OCI-LY3 (cell line): Measurements from ENCODE around the gene FAM3C.

Source experiments
- H2AFZ ChIP-seq: fragments of 200-600, 300-600 bp; shearing (Covaris generic); 2 replicates; pipeline ENCODE4 v1.6.0; 2014; ENCODE audit warnings: antibody characterized with exemption, low read depth, low read length
- H3K27ac ChIP-seq: fragments of 200-600, 300-600 bp; sonication (generic); 2 replicates; pipeline ENCODE4 v1.5.1; 2014; ENCODE audit warnings: mild to moderate bottlenecking, low read length, moderate library complexity, mixed read lengths
- H3K27me3 ChIP-seq: fragments of 200-600, 300-600 bp; sonication (generic); 2 replicates; pipeline ENCODE4 v1.6.1; 2014; ENCODE audit warnings: low read depth, low read length, mixed read lengths
- H3K36me3 ChIP-seq: fragments of 200-600, 300-600 bp; sonication (generic); replicated peaks from 2 replicates; pipeline ENCODE3; 2014; ENCODE audit warnings: low read depth, low read length, mixed read lengths
- H3K4me1 ChIP-seq: fragments of 300-600, 200-600 bp; sonication (generic); 2 replicates; pipeline ENCODE4 v1.6.1; 2014; ENCODE audit warnings: low read length, mixed read lengths
- H3K4me2 ChIP-seq: fragments of 200-600, 300-600 bp; sonication (generic); 2 replicates; pipeline ENCODE4 v1.6.1; 2014; ENCODE audit warnings: low read length, mixed read lengths
- H3K4me3 ChIP-seq: fragments of 300-600, 200-600 bp; sonication (generic); 2 replicates; pipeline ENCODE4 v1.5.1; 2014; ENCODE audit warnings: antibody characterized with exemption, mild to moderate bottlenecking, low read length, moderate library complexity
- H3K79me2 ChIP-seq: fragments of 300-600, 200-600 bp; shearing (Covaris generic); 2 replicates; pipeline ENCODE4 v1.6.1; 2014; ENCODE audit warnings: mild to moderate bottlenecking, low read length, mixed read lengths
- H3K9ac ChIP-seq: fragments of 300-600, 200-600 bp; shearing (Covaris generic); 2 replicates; pipeline ENCODE4 v1.6.0; 2014; ENCODE audit warnings: mild to moderate bottlenecking, low read length, moderate library complexity
- H3K9me3 ChIP-seq: fragments of 200-600, 300-600 bp; shearing (Covaris generic); 2 replicates; pipeline ENCODE4 v1.6.1; 2014; ENCODE audit warnings: low read length, mixed read lengths; ENCODE audit not compliant: insufficient read depth
- H4K20me1 ChIP-seq: fragments of 200-600, 300-600 bp; sonication (generic); 2 replicates; pipeline ENCODE4 v1.6.1; 2016; ENCODE audit warnings: low read length, mixed read lengths; ENCODE audit not compliant: insufficient read depth
- CTCF ChIP-seq: fragments of 200-600, 300-600 bp; sonication (generic); IDR thresholded peaks from 2 replicates; pipeline ENCODE4 v1.5.1; 2014; ENCODE audit warnings: antibody characterized with exemption, low read length, low read depth
- EZH2phosphoT487 ChIP-seq: fragments of 200-600 bp; shearing (Covaris generic); IDR thresholded peaks from 2 replicates; pipeline ENCODE4 v1.6.1; 2018; ENCODE audit warnings: antibody characterized with exemption, mixed run types, low read depth

Gene FAM3C

GRCh38 chr7:121313793-121314676 is 82.1 kb downstream of the FAM3C start:
- peak overlapping the region; percentile 66 for H2AFZ ChIP-seq
- TF ChIP-seq EZH2phosphoT487 (no peak), CTCF (no peak)
- H3K9ac ChIP-seq, result no peak overlapping the region; the same call in 1 of the 2 replicates
- H4K20me1 ChIP-seq, result no peaks in the 10 kb centered on the region
- no peaks in the 10 kb centered on the region; the same call in none of the 2 replicates for H3K9me3 ChIP-seq
- H3K36me3 ChIP-seq, result no peaks in the 10 kb centered on the region
- H3K4me1 ChIP-seq, result peaks cover 22% of the 10 kb centered on the region
- H3K27ac ChIP-seq, result peak overlapping the region; percentile 4; the same call in 1 of the 2 replicates
- H3K4me2 ChIP-seq, result peak overlapping the region; percentile 63
- H3K4me3 ChIP-seq, result peak overlapping the region; percentile 17
- H3K27me3 ChIP-seq, result no peaks in the 10 kb centered on the region
- H3K79me2 ChIP-seq, result no peaks in the 10 kb centered on the region

- Histone ChIP-seq H3K27ac (no peak overlapping the region), H3K4me2 (peak overlapping the region; percentile 63), H3K9me3 (no peaks in the 10 kb centered on the region; the same call in none of the 2 replicates), H3K9ac (no peak overlapping the region), H3K36me3 (no peaks in the 10 kb centered on the region), H3K4me3 (peak overlapping the region; percentile 17; the same call in 1 of the 2 replicates), H3K4me1 (peaks cover 22% of the 10 kb centered on the region), H4K20me1 (no peaks in the 10 kb centered on the region), H2AFZ (peak overlapping the region; percentile 66; the same call in 1 of the 2 replicates), H3K79me2 (no peaks in the 10 kb centered on the region), H3K27me3 (no peaks in the 10 kb centered on the region)
- TF ChIP-seq CTCF (no peak), EZH2phosphoT487 (no peak)
Measured at GRCh38 chr7:121313220-121313792, 82.8 kb downstream of the FAM3C start.

GRCh38 chr7:121307021-121307574 is 89.0 kb downstream of the FAM3C start:
- Histone ChIP-seq H3K27me3 (no peaks in the 10 kb centered on the region), H3K9ac (no peak overlapping the region), H3K4me2 (peak overlapping the region; percentile 52), H2AFZ (no peak overlapping the region), H3K79me2 (no peaks in the 10 kb centered on the region), H3K4me3 (no peak overlapping the region), H3K9me3 (no peaks in the 10 kb centered on the region; the same call in 1 of the 2 replicates), H3K36me3 (no peaks in the 10 kb centered on the region), H4K20me1 (no peaks in the 10 kb centered on the region), H3K4me1 (peaks cover 25% of the 10 kb centered on the region), H3K27ac (no peak overlapping the region)
- no peak for TF ChIP-seq EZH2phosphoT487
- TF ChIP-seq CTCF, result no peak

GRCh38 chr7:121306565-121306964 is 89.5 kb downstream of the FAM3C start:
- no peaks in the 10 kb centered on the region for H3K36me3 ChIP-seq
- H3K79me2 ChIP-seq, result no peaks in the 10 kb centered on the region
- H3K9ac ChIP-seq, result no peak overlapping the region
- no peak overlapping the region for H3K27ac ChIP-seq
- peak overlapping the region; percentile 52 for H3K4me2 ChIP-seq
- no peaks in the 10 kb centered on the region for H3K27me3 ChIP-seq
- no peaks in the 10 kb centered on the region; the same call in 1 of the 2 replicates for H3K9me3 ChIP-seq
- no peaks in the 10 kb centered on the region for H4K20me1 ChIP-seq
- TF ChIP-seq EZH2phosphoT487, result no peak
- TF ChIP-seq CTCF, result no peak
- H2AFZ ChIP-seq, result no peak overlapping the region
- H3K4me1 ChIP-seq, result peaks cover 31% of the 10 kb centered on the region
- H3K4me3 ChIP-seq, result no peak overlapping the region
